Duodenal mucosa (tissue), 2 donors: ENCODE results near the gene LONP2.

Experiments
- H3K27ac ChIP-seq: one replicate; pipeline ENCODE4 v1.7.0; 2013; ENCODE audit warnings: low read depth, low read length
- H3K27me3 ChIP-seq, 2 donors: one replicate each; pipeline ENCODE4 v1.7.0; 2013; ENCODE audit warnings: low read length in 2 of 2, control low read depth in 1 of 2; ENCODE audit not compliant: insufficient read depth in 2 of 2, control insufficient read depth in 1 of 2
- H3K36me3 ChIP-seq, 2 donors: one replicate each; pipeline ENCODE4 v1.7.0; 2013; ENCODE audit warnings: low read length in 2 of 2, control low read depth in 1 of 2; ENCODE audit not compliant: insufficient read depth in 2 of 2, control insufficient read depth in 1 of 2
- H3K4me1 ChIP-seq, 2 donors: one replicate each; pipeline ENCODE4 v1.7.0; 2013; ENCODE audit warnings: low read length in 2 of 2, control low read depth in 1 of 2; ENCODE audit not compliant: insufficient read depth in 2 of 2, control insufficient read depth in 1 of 2
- H3K4me3 ChIP-seq, 2 donors: one replicate each; pipeline ENCODE4 v1.7.0; 2013; ENCODE audit warnings: low read length in 2 of 2, low read depth in 1 of 2
- H3K9ac ChIP-seq, 2 donors: one replicate each; pipeline ENCODE4 v1.7.0; 2013; ENCODE audit warnings: low read length in 2 of 2, low read depth in 1 of 2
- H3K9me3 ChIP-seq, 2 donors: one replicate each; pipeline ENCODE4 v1.7.0; 2013; ENCODE audit warnings: low read length in 2 of 2, control low read depth in 1 of 2; ENCODE audit not compliant: control insufficient read depth in 1 of 2

Gene LONP2

GRCh38 chr16:48329138-48329537, 85.0 kb downstream of the LONP2 start:
- H3K27ac ChIP-seq: no peak overlapping the region
- no peaks in the 10 kb centered on the region for H3K4me1 ChIP-seq
- no peak overlapping the region for H3K9ac ChIP-seq
- no peak overlapping the region for H3K4me3 ChIP-seq
- peaks cover 4 to 8% of the 10 kb centered on the region in 2 donors for H3K36me3 ChIP-seq
- no peaks in the 10 kb centered on the region for H3K27me3 ChIP-seq
- H3K9me3 ChIP-seq: no peaks in the 10 kb centered on the region

- H3K36me3 ChIP-seq: peaks cover 16 to 18% of the 10 kb centered on the region in 2 donors
- no peak overlapping the region for H3K27ac ChIP-seq
- no peaks in the 10 kb centered on the region for H3K27me3 ChIP-seq
- H3K4me1 ChIP-seq: no peaks in the 10 kb centered on the region
- no peaks in the 10 kb centered on the region for H3K9me3 ChIP-seq
- H3K4me3 ChIP-seq: no peak overlapping the region
- H3K9ac ChIP-seq: no peak overlapping the region
These were observed 86.2 kb downstream of the LONP2 start for GRCh38 chr16:48330189-48330840.

DNA sequence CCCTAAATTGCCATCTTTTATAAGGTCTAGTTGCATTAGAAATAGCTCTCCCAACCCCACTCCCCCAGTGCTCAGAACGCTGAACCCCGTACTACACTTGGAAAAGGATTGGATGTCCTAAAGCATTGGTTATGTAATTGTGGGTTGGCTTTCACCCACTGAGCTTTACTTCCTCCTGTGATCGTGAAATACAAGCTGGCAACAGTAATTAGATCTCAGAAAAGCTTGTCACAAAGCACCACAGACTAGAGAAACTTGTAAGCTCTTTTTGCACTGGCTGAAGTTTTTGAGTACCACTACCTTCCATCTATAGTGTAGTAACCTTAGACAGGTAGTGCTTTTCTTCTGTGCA, 86.7 kb downstream of the LONP2 start:
- H3K27me3 ChIP-seq: no peaks in the 10 kb centered on the region
- H3K4me1 ChIP-seq: no peaks in the 10 kb centered on the region
- H3K36me3 ChIP-seq: peaks cover 18 to 19% of the 10 kb centered on the region in 2 donors
- no peak overlapping the region for H3K4me3 ChIP-seq
- H3K9me3 ChIP-seq: no peaks in the 10 kb centered on the region
- H3K27ac ChIP-seq: no peak overlapping the region
- no peak overlapping the region for H3K9ac ChIP-seq

GRCh38 chr16:48332978-48333377, 88.9 kb downstream of the LONP2 start:
- H3K9ac ChIP-seq: no peak overlapping the region
- H3K27ac ChIP-seq: no peak overlapping the region
- peaks cover 26 to 32% of the 10 kb centered on the region in 2 donors for H3K36me3 ChIP-seq
- no peak overlapping the region for H3K4me3 ChIP-seq
- no peaks in the 10 kb centered on the region for H3K4me1 ChIP-seq
- no peaks in the 10 kb centered on the region for H3K9me3 ChIP-seq
- no peaks in the 10 kb centered on the region for H3K27me3 ChIP-seq

- Histone ChIP-seq H3K9me3 (no peaks in the 10 kb centered on the region), H3K36me3 (peaks cover 26 to 40% of the 10 kb centered on the region in 2 donors), H3K9ac (no peak overlapping the region), H3K27me3 (no peaks in the 10 kb centered on the region), H3K4me3 (no peak overlapping the region), H3K27ac (no peak overlapping the region), H3K4me1 (no peaks in the 10 kb centered on the region)
These were observed 90.2 kb downstream of the LONP2 start for GRCh38 chr16:48334325-48334724.

DNA sequence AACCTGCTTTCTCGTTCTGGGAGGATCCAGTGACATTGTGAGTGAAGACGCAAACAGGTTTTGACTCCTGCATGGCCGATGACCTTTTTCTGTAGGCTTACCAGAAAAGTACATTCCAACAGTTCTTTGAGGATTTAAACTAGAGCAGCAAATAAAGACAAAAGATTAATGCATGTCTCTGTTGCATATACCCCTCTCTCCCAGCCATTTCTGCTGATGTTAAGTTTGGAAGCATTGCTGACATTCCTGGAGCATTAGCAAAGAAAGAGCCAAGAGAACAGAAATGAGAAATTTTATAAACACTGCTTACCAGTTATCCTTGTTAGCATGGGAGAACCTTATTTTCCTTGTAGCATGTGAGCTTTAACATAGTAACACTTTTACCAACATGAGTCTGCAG, 91.9 kb downstream of the LONP2 start:
- Histone ChIP-seq H3K9me3 (no peaks in the 10 kb centered on the region), H3K4me3 (no peak overlapping the region), H3K4me1 (no peaks in the 10 kb centered on the region), H3K36me3 (peaks cover 25 to 51% of the 10 kb centered on the region in 2 donors), H3K9ac (no peak overlapping the region), H3K27ac (no peak overlapping the region), H3K27me3 (no peaks in the 10 kb centered on the region)

- no peaks in the 10 kb centered on the region for H3K4me1 ChIP-seq
- H3K4me3 ChIP-seq: no peak overlapping the region
- H3K27ac ChIP-seq: no peak overlapping the region
- H3K27me3 ChIP-seq: no peaks in the 10 kb centered on the region
- H3K36me3 ChIP-seq: peaks cover 22 to 63% of the 10 kb centered on the region in 2 donors
- H3K9ac ChIP-seq: no peak overlapping the region
- H3K9me3 ChIP-seq: no peaks in the 10 kb centered on the region
These were observed 96.0 kb downstream of the LONP2 start for GRCh38 chr16:48340054-48340453.

DNA sequence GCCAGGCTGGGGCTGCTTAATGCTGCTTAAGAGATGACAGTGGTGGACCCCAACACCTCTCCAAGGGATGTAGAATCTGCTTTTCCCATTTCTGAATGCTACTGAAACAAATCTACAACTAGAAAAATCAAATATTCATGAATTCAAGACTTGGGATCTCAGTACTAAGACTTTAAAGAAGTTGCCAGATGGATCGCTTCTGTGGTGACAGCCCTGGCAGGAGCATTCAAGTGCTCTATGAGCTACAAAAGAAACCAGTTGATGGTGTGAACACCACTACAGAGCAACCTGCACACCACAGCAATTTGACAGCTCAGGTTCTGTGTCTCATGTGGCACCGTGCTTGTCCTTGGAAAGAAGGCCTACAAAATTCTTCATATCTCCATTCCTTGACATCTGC, 98.5 kb downstream of the LONP2 start:
- Histone ChIP-seq H3K9me3 (no peaks in the 10 kb centered on the region), H3K36me3 (peaks cover 16 to 49% of the 10 kb centered on the region in 2 donors), H3K4me3 (no peak overlapping the region), H3K27me3 (no peaks in the 10 kb centered on the region), H3K27ac (no peak overlapping the region), H3K4me1 (no peaks in the 10 kb centered on the region), H3K9ac (no peak overlapping the region)

- Histone ChIP-seq H3K4me3 (no peak overlapping the region), H3K9me3 (no peaks in the 10 kb centered on the region), H3K27ac (no peak overlapping the region), H3K9ac (no peak overlapping the region), H3K36me3 (peaks cover 27 to 58% of the 10 kb centered on the region in 2 donors), H3K27me3 (no peaks in the 10 kb centered on the region), H3K4me1 (no peaks in the 10 kb centered on the region)
These were observed 103.2 kb downstream of the LONP2 start for GRCh38 chr16:48347191-48347865.

DNA sequence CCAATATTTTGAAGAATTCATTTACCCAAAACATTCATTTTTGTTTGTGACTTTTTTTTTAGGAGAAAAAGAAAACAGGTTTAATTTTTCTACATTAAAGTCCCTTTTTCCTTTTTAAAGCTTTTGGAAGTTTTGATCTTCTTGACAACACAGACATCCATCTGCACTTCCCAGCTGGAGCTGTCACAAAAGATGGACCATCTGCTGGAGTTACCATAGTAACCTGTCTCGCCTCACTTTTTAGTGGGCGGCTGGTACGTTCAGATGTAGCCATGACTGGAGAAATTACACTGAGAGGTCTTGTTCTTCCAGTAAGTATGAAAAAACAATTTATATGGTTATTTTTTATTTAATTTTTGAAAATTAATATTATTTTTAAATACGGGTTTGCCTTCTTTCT, 103.9 kb downstream of the LONP2 start:
- Histone ChIP-seq H3K9me3 (no peaks in the 10 kb centered on the region), H3K27ac (no peak overlapping the region), H3K9ac (no peak overlapping the region), H3K27me3 (no peaks in the 10 kb centered on the region), H3K4me1 (no peaks in the 10 kb centered on the region), H3K36me3 (peaks cover 24 to 59% of the 10 kb centered on the region in 2 donors), H3K4me3 (no peak overlapping the region)
